HG03135 (cell line): Measurements from ENCODE around the gene ACVR2A.

Experiments used
- ATAC-seq: cut with Tn5 transposase; IDR thresholded peaks from one replicate; pipeline ENCODE4 v1.9.1; 2021; ENCODE audit warnings: mild to moderate bottlenecking, moderate library complexity; ENCODE audit not compliant: unreplicated experiment

The ACVR2A gene

GRCh38 chr2:147917161-147917560 is 72.3 kb downstream of the ACVR2A start:
- no peak for ATAC-seq

GRCh38 chr2:147923846-147924245 is 79.0 kb downstream of the ACVR2A start:
- ATAC-seq = no peak

GRCh38 chr2:147924647-147925046 is 79.8 kb downstream of the ACVR2A start:
- no peak for ATAC-seq

GRCh38 chr2:147925886-147926285 is 81.1 kb downstream of the ACVR2A start:
- no peak for ATAC-seq

GRCh38 chr2:147927053-147927588 is 82.3 kb downstream of the ACVR2A start:
- no peak for ATAC-seq

- no peak for ATAC-seq
Observed at GRCh38 chr2:147933931-147934330, 89.1 kb downstream of the ACVR2A start.

- no peak for ATAC-seq
Observed at GRCh38 chr2:147934881-147935620, 90.2 kb downstream of the ACVR2A start.

- no peak for ATAC-seq
Observed at GRCh38 chr2:147937744-147938349, 93.0 kb downstream of the ACVR2A start.

GRCh38 chr2:147939313-147939712 is 94.5 kb downstream of the ACVR2A start:
- ATAC-seq = no peak

GRCh38 chr2:147945660-147946059 is 100.8 kb downstream of the ACVR2A start:
- no peak for ATAC-seq

GRCh38 chr2:147952118-147952517 is 107.3 kb downstream of the ACVR2A start:
- ATAC-seq = no peak

- ATAC-seq = no peak
Observed at GRCh38 chr2:147968571-147968970, 123.7 kb downstream of the ACVR2A start.

- ATAC-seq = no peak
Observed at GRCh38 chr2:147976102-147976501, 131.3 kb downstream of the ACVR2A start.

- ATAC-seq = no peak
Observed at GRCh38 chr2:147977679-147978078, 132.8 kb downstream of the ACVR2A start.
